ENCODE results near the gene ALG8.

ALG8 gene

DNA sequence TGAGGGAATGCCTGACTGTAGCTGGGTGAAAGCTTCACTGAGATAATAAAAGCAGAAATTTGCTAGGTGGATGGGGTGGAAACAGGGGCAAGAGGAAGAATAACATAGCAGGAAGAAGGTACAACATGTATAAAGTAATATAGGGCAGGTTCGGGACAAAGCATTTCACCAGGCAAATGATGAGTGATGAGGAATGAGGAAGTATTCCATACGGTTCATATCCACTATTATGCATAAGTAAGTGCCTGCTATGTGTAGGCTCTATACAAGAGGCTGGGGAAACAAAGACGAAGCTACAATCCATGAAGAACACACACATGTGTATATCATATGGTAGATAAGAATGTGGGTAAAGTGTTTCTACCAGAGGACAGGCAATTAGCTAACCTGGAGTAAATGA, 67.7 kb downstream of the ALG8 start:
- DNase-seq (ENCODE audit: low read depth), result no peak
- no peak overlapping the region for H3K4me3 ChIP-seq (replicated peaks; ENCODE audit: low read depth, low read length)
- TF ChIP-seq, protein P1, sequence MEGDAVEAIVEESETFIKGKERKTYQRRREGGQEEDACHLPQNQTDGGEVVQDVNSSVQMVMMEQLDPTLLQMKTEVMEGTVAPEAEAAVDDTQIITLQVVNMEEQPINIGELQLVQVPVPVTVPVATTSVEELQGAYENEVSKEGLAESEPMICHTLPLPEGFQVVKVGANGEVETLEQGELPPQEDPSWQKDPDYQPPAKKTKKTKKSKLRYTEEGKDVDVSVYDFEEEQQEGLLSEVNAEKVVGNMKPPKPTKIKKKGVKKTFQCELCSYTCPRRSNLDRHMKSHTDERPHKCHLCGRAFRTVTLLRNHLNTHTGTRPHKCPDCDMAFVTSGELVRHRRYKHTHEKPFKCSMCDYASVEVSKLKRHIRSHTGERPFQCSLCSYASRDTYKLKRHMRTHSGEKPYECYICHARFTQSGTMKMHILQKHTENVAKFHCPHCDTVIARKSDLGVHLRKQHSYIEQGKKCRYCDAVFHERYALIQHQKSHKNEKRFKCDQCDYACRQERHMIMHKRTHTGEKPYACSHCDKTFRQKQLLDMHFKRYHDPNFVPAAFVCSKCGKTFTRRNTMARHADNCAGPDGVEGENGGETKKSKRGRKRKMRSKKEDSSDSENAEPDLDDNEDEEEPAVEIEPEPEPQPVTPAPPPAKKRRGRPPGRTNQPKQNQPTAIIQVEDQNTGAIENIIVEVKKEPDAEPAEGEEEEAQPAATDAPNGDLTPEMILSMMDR (IDR thresholded peaks at IDR 0.05; ENCODE audit: low read length, missing control alignments), result no peak

GRCh38 chr11:78070621-78071020, 68.8 kb downstream of the ALG8 start:
- DNase-seq (ENCODE audit: low read depth), result no peak
- no peak overlapping the region for H3K4me3 ChIP-seq (replicated peaks; ENCODE audit: low read depth, low read length)
- TF ChIP-seq, protein P1 (IDR thresholded peaks at IDR 0.05; ENCODE audit: low read length, missing control alignments), result no peak

- no peak overlapping the region for H3K4me3 ChIP-seq (replicated peaks; ENCODE audit: low read depth, low read length)
- peak; percentile 47 for DNase-seq (ENCODE audit: low read depth)
- TF ChIP-seq, protein P1 (IDR thresholded peaks at IDR 0.05; ENCODE audit: low read length, missing control alignments), result no peak
These were observed 70.0 kb downstream of the ALG8 start for GRCh38 chr11:78069465-78069864.

DNA sequence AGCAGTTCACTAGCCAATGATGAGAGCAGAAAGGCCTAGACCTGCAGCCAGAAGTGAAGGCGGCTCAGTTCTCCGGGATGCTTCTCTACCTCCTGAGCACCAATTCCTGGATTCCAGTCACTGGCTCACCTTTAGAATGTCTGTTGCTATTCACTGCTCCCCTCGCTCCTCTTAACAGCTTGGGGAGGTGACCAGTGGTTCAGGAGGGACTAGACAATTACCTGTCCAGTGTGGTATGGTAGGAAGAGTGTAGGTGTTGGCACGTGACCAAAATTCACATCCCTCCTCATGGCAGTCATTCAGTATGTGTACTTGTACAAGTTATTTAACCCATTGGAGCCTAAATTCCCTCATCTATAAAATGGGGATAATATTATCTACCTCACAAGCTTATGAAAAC, 71.7 kb downstream of the ALG8 start:
- DNase-seq (ENCODE audit: low read depth), result no peak
- TF ChIP-seq, protein P1 (IDR thresholded peaks at IDR 0.05; ENCODE audit: low read length, missing control alignments), result no peak
- H3K4me3 ChIP-seq (replicated peaks; ENCODE audit: low read depth, low read length), result no peak overlapping the region

DNA sequence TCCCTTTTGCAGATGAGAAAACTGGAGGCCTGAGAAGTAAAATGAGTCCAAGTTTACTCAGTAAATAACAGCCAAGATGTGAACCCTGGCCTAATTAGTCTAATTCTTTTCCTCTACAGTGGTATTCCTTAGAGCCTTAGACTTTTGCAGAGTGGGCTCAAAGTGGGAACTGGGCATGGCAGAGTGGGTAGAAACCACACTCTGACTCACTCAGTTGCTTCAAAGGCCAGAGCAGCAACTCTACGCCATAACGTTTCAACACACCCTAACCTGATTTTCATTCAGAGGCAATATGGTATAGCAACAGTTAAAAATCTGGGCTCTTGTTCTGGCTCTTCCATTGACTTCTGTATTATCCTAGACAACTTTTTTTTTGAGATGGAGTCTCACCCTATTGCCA, 73.0 kb downstream of the ALG8 start:
- no peak for DNase-seq (ENCODE audit: low read depth)
- TF ChIP-seq, protein P1 (IDR thresholded peaks at IDR 0.05; ENCODE audit: low read length, missing control alignments), result no peak
- no peak overlapping the region for H3K4me3 ChIP-seq (replicated peaks; ENCODE audit: low read depth, low read length)

- TF ChIP-seq, protein P1 (IDR thresholded peaks at IDR 0.05; ENCODE audit: low read length, missing control alignments), result no peak
These were observed 74.2 kb downstream of the ALG8 start for GRCh38 chr11:78065203-78065602.

GRCh38 chr11:78063440-78064181, 75.8 kb downstream of the ALG8 start, which contains the start of gene THRSP:
Gene THRSP, plus strand, starts transcription at chr11:78063861. Its CDS starts 21 bp downstream, at chr11:78063882.
- DNase-seq (ENCODE audit: low read depth), result no peak
- TF ChIP-seq, protein P1 (IDR thresholded peaks at IDR 0.05; ENCODE audit: low read length, missing control alignments), result no peak
- no peak within 1 kb of the TSS for H3K4me3 ChIP-seq (replicated peaks; ENCODE audit: low read depth, low read length)

More at GRCh38 chr11:78065203-78065602, 74.2 kb downstream of the ALG8 start:
- DNase-seq (ENCODE audit: low read depth), result no peak
- H3K4me3 ChIP-seq (replicated peaks; ENCODE audit: low read depth, low read length), result no peak overlapping the region

All from fibroblast of pulmonary artery (primary cell).